Activated CD4-positive, alpha-beta T cell treated with anti-CD3 and anti-CD28 coated beads for 1 hour (primary cell): ENCODE results near the gene MSI2.
"Not testable (repeated sequence)": the region's sequence is repeated elsewhere in the genome, so short reads cannot be mapped to it uniquely, and the experiment has no call there.

Experiments
- DNase-seq: peaks from one replicate; pipeline ENCODE4 v3.0.0-alpha.2; 2020

MSI2 gene

GRCh38 chr17:57493171-57493570 is 236.8 kb downstream of the MSI2 start:
- no peak for DNase-seq

DNA sequence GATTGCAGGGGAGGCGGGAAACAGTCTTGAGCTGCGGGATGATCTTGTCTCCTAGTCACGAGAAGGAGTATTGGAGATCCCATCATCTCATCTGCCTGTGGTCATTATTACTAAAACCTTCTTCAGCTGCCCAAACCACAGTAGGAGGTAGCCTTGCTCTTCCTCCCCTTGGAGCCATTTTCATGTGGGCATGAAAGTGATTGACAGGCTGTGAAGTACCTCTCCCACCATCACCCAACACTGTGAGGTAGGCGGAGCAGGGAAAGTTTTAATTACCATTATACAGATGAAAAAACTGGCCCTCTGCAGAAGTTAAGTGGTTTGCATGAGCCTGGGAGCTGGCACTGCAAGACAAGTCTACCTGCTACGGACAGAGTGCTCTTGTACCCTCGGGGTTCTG is 237.3 kb downstream of the MSI2 start:
- no peak for DNase-seq

- DNase-seq = no peak
These were observed 238.1 kb downstream of the MSI2 start for GRCh38 chr17:57494443-57494842.

GRCh38 chr17:57495771-57496170 is 239.4 kb downstream of the MSI2 start:
- DNase-seq = no peak

DNA sequence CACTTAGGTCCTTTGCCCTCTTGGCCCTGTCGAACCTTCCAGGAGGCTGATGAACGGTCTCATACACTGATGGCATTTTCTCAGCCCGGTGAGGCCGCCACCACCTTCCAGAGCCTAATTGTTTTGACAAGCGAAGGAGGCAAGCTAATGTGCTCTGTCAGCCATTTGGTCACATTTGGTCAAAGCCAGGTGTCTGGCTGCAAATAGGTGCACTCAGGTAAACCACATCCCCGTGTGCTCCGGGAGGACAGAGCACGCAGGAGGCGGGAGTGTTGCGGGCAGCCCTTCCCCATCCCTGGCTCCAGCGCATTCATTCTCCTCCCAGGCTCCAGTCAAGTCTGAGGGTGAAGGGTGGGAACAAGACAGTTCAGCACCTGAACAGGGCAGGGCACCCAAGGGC is 240.1 kb downstream of the MSI2 start:
- no peak for DNase-seq

DNA sequence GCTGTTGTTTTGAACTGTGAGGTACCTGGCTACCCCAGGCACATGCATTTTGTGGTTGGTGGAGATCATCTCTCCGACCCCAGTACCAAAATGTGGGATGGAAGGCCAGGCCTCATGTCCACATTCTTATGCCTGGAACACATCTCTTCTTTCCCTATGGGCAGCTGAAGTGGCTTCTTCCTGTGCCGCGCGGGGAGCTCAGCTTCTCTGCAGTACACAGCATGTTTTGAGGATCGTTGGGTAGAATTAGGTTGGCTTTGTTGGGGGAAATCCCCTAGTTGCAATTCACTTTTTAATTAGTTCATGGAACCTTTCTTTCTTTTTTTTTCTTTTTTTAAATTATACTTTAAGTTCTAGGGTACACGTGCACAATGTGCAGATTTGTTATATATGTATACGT is 242.1 kb downstream of the MSI2 start:
- no peak for DNase-seq

DNA sequence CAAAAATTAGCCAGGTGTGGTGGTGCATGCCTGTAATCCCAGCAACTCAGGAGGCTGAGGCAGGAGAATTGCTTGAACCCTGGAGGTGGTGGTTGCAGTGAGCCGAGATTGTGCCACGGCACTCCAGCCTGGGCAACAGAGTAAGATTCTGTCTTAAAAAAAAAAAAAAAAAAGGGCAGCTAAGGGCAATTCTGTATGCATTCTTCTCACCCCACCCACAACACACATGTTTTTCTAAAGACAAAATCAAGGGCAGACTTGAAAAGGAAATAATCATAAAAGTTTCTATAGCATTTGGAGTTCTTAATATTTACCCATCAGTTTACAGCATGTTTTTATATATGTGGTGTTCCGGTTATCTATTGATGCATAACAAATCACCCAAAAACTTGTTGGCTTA is 242.9 kb downstream of the MSI2 start:
- not testable (repeated sequence) for DNase-seq

DNA sequence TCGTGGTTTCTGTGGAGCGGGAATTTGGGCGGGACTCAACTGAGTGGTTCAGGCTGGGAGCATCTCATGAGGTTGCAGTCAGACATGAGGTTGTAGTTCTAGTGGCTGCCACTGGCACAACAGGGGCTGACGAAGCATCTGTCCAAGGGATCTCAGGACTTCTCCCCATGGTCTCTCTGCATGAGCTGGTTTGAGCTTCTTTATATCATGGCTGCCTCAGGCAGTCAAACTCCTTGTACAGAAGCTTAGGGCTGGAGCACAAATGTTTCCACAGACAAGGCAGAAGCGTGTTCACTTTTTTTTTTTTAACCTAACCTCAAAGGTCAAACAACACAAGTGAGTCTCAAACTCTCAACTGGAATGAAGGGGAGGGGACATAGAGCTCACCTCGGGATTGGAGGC is 243.3 kb downstream of the MSI2 start:
- no peak for DNase-seq

GRCh38 chr17:57501016-57501415 is 244.7 kb downstream of the MSI2 start:
- no peak for DNase-seq

- DNase-seq = no peak
These were observed 245.7 kb downstream of the MSI2 start for GRCh38 chr17:57502022-57502421.

- DNase-seq = no peak
These were observed 246.5 kb downstream of the MSI2 start for GRCh38 chr17:57502811-57503241.

DNA sequence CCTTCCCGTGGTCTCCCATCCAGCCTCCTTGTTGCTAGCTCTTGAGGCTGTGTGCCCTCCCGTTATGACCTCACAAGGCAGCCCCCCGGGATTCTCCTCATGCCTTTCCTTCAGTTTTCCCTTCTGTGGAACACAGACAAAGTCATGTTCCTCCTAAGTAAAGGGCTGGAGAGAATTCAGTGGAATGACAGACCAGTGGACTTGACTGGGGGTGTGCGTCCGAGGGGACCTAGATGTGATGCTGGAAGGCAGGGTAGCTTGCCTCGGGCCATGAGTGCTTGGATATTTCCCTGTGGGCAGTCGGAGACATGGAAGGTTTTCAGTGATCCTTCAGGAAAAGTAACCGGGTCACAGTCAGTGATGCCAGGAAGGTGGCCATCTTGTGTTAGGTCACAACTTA is 247.9 kb downstream of the MSI2 start:
- DNase-seq = no peak

GRCh38 chr17:57505841-57506773 is 249.8 kb downstream of the MSI2 start:
- DNase-seq = no peak

- no peak for DNase-seq
These were observed 250.4 kb downstream of the MSI2 start for GRCh38 chr17:57506774-57507127.

DNA sequence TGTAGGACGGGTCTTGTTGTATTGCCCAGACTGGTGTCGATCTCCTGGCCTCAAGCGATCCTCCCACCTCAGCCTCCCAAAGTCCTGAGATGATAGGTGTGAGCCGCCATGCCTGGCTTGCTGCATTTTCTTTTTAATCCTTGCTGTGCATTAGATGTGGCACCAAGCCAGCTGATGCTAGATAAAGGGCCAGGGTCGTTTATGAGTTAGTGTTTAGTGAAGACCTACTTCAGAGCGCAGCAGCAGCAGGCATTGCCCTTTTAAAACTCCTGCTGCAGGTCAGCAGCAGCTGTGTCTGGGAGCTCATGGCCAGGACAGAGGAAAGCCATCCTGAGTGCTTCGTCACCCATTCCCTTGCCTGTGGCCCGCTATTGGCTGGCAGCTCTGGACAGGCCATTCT is 251.5 kb downstream of the MSI2 start:
- no peak for DNase-seq

GRCh38 chr17:57508671-57509070 is 252.3 kb downstream of the MSI2 start:
- DNase-seq = no peak

DNA sequence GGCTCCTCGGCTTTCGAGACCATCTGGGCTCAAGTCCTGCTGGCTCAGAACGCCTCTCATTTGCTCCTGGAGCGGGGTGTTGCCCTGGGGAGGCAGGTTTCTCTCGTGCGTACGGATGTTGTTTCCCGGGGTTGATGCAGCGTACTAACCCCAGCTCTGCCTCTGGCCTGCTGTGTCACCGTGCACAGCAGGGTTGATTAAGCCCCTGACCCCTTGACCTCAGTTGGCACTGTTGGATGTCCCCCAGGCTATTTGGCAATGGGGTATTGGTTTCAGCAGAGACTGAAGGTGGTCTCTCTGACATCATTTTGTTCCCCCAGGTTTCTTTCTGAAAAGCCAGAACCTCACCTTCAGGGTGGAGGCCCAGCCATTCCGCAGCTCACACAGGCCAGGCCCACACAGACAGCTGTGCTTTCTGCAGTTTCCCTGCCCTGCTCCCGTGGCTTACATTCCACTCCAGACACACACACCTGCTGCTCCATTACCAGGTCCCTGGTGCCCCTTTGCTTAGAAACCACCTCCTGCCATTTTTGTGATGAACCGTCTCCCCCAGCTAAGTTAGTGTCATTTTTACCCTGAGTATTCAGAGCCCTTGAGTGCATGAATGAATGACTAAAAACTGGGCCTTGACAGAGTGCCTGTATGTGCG is 255.3 kb downstream of the MSI2 start:
- DNase-seq = no peak

GRCh38 chr17:57512258-57512657 is 255.9 kb downstream of the MSI2 start:
- DNase-seq = no peak

DNA sequence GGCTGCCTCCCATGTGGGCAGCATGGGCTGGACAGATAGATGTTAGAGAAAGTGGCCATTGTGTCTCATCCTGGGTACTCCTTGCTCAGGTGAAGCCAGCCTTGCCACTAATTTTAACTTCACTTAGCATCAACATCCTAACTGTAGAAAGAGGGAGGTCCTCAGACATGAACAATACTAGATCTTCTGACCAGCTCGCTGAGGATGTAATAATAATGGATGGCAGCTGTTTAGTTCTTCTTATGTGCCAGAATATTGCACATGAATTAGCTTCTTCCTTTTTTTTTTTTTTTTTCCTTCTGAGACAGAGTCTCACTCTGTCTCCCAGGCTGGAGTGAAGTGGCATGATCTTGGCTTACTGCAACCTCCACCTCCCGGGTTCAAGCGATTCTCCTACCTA is 256.4 kb downstream of the MSI2 start:
- DNase-seq = no peak

- no peak for DNase-seq
These were observed 257.2 kb downstream of the MSI2 start for GRCh38 chr17:57513569-57513968.

GRCh38 chr17:57514614-57515013 is 258.3 kb downstream of the MSI2 start:
- no peak for DNase-seq

- DNase-seq = no peak
These were observed 259.4 kb downstream of the MSI2 start for GRCh38 chr17:57515662-57516211.

- no peak for DNase-seq
These were observed 260.2 kb downstream of the MSI2 start for GRCh38 chr17:57516290-57517230.
